ENCODE data around the gene MEGF6. TPM values are rescaled to one million over a fixed set of nuclear protein-coding genes. Genes with fewer than 3 reads are reported as not detected.

The MEGF6 gene
- total and polyA plus RNA-seq, 7 donors = 0.67 to 5.5 (median 3.7) TPM

DNA sequence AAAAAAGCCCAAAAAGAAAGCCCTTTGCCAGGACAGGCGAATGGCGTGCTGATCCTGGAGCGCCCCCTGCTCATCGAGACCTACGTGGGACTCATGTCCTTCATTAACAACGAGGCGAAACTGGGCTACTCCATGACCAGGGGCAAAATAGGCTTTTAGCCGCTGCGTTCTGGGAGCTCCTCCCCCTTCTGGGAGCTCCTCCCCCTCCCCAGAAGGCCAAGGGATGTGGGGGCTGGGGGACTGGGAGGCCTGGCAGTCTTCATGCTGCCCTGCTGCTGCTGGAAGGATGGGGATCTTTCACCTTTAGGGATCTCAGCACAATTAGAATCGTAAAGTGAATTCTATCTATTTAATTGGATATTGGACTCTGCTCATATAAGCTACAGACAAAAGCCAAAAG lies 17.1 kb upstream of the MEGF6 start:
- H3K4me3 ChIP-seq = no peak overlapping the region
- DNase-seq (no peak), ATAC-seq (no peak)
- intact Hi-C loops (cut with DNase I) = no loop called here
- peaks cover 11 to 73% of the 10 kb centered on the region in 2 donors for H3K36me3 ChIP-seq (ENCODE audit: insufficient read depth in 1 of 2, low read depth in 1 of 2)
- no peaks in the 10 kb centered on the region for H3K9me3 ChIP-seq
- WGBS, 3 donors = 83 to 86% (median 83%) methylated on average over 10 of the region's 10 CpGs
- peaks cover 12% of the 10 kb centered on the region for H3K4me1 ChIP-seq
- no peak overlapping the region for H3K27ac ChIP-seq
- TF ChIP-seq, protein P1, sequence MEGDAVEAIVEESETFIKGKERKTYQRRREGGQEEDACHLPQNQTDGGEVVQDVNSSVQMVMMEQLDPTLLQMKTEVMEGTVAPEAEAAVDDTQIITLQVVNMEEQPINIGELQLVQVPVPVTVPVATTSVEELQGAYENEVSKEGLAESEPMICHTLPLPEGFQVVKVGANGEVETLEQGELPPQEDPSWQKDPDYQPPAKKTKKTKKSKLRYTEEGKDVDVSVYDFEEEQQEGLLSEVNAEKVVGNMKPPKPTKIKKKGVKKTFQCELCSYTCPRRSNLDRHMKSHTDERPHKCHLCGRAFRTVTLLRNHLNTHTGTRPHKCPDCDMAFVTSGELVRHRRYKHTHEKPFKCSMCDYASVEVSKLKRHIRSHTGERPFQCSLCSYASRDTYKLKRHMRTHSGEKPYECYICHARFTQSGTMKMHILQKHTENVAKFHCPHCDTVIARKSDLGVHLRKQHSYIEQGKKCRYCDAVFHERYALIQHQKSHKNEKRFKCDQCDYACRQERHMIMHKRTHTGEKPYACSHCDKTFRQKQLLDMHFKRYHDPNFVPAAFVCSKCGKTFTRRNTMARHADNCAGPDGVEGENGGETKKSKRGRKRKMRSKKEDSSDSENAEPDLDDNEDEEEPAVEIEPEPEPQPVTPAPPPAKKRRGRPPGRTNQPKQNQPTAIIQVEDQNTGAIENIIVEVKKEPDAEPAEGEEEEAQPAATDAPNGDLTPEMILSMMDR (IDR thresholded peaks at IDR 0.05) = no peak
- no peaks in the 10 kb centered on the region for H3K27me3 ChIP-seq (ENCODE audit: insufficient read depth in 3 of 3, low read length in 2 of 3)

DNA sequence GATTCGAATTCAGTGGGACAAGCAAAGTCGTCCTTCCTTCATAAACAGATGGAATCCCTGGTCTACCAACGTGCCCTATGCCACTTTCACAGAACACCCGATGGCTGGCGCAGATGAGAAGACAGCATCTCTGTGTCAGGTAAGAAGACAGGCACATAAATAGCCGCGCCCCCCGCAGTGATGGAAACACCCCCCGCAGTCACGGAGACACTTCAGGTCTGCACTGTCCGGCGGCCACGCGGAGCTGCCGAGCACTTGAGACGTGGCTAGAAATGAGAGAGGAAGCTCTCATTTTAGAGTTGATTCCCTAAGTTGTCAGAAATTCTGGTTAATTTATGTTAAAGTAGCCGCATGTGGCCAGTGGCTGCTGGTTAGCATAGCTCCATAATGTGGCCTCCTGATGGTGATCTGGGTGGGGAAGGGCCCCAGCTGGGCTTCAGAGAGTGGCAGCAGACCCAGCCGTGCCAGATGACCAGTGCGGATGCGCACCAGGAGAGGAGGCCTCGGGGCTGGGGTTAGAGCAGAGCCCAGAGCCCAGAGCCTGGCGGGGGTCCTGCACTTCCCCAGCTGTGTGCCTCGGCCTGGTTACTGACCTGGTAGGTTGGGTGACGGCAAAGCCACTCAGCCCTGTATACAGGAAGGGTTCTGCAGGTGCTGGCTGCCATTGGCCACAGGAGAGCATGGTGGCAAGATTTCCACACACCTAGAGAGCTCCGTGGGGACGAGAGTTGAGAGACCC lies 16.4 kb upstream of the MEGF6 start:
- ATAC-seq (no peak), DNase-seq (peak in 1 of 2 donors; percentile 40)
- TF ChIP-seq, protein P1 (IDR thresholded peaks at IDR 0.05) = no peak
- peaks cover 16% of the 10 kb centered on the region for H3K4me1 ChIP-seq
- H3K9me3 ChIP-seq = no peaks in the 10 kb centered on the region
- intact Hi-C loops (cut with DNase I) = no loop called here
- H3K36me3 ChIP-seq (ENCODE audit: insufficient read depth in 1 of 2, low read depth in 1 of 2) = peaks cover 11 to 65% of the 10 kb centered on the region in 2 donors
- H3K27me3 ChIP-seq (ENCODE audit: insufficient read depth in 3 of 3, low read length in 2 of 3) = no peaks in the 10 kb centered on the region
- 90 to 92% (median 91%) methylated on average over 26 of the region's 26 CpGs for WGBS, 3 donors
- no peak overlapping the region for H3K27ac ChIP-seq
- no peak overlapping the region for H3K4me3 ChIP-seq

DNA sequence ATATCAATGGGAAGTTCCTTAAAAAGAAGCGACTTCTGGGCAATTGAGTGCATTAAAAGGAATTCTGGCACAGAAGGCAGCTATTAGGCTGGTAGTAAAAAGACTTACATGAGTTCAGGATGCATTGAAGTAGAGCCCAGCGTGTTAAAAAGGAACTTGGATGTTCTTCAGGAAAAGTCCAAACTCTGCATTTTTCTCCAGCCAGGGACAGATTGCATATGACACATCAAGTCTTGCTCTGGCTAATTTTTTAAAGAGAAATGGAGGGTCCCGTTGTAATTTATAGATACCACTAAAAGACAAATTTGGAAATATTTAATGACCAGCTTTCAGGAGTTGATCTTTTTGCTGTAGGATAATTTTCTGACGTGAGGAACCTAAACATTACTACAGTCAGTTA lies 14.7 kb upstream of the MEGF6 start:
- peak overlapping the region; percentile 88 for H3K4me3 ChIP-seq
- peak overlapping the region; percentile 85 for H3K27ac ChIP-seq
- H3K27me3 ChIP-seq (ENCODE audit: insufficient read depth in 3 of 3, low read length in 2 of 3) = no peaks in the 10 kb centered on the region
- whole genome bisulfite sequencing, 3 donors = 74 to 80% (median 78%) methylated on average over 4 of the region's 4 CpGs
- TF ChIP-seq, protein P1 (IDR thresholded peaks at IDR 0.05) = no peak
- intact Hi-C loops (cut with DNase I) = no loop called here
- DNase-seq (no peak), ATAC-seq (no peak)
- no peaks in the 10 kb centered on the region for H3K9me3 ChIP-seq
- H3K36me3 ChIP-seq (ENCODE audit: insufficient read depth in 1 of 2, low read depth in 1 of 2) = peaks cover 11 to 50% of the 10 kb centered on the region in 2 donors
- peaks cover 16% of the 10 kb centered on the region for H3K4me1 ChIP-seq

DNA sequence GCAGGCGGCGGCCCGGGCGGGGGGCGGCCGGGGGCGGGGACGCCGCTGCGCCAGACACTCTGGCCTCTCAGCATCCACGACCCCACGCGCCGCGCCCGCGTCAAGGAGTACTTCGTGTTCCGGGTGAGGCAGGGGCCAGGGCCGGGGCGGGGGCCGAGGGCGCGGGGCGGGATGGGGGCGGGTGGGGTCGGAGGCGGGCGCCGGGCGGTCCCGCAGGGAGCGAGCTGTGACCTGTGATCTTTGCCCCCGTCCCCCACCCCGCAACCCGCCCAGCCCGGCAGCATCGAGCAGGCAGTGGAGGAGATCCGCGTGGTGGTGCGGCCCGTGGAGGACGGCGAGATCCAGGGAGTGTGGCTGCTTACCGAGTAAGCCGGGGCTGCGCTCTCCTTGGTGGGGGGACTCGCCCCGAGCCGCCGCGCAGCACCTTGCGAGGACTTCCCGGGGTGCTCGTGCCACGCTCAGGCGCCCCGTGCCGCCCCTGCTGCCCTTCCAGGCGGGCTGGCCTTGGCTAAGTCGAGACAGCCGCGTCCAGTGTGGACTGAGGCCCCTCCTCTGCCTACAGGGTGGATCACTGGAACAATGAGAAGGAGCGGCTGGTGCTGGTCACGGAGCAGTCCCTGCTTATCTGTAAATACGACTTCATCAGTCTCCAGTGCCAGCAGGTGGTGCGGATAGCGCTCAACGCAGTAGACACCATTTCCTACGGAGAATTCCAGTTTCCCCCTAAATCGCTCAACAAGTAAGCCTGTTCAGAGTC lies 14.0 kb upstream of the MEGF6 start:
- H3K4me1 ChIP-seq = peaks cover 16% of the 10 kb centered on the region
- H3K9me3 ChIP-seq = no peaks in the 10 kb centered on the region
- 2 to 4% (median 3%) methylated on average over 39 to 71 of the region's 71 CpGs for WGBS, 3 donors
- intact Hi-C loops (cut with DNase I) = no loop called here
- TF ChIP-seq, protein P1 (IDR thresholded peaks at IDR 0.05) = no peak
- H3K27ac ChIP-seq = peak overlapping the region; percentile 85
- ATAC-seq (peak in 1 of 4 donors; percentile 3), DNase-seq (peak in 1 of 2 donors; percentile 33)
- peaks cover 11 to 43% of the 10 kb centered on the region in 2 donors for H3K36me3 ChIP-seq (ENCODE audit: insufficient read depth in 1 of 2, low read depth in 1 of 2)
- H3K4me3 ChIP-seq = peak overlapping the region; percentile 88
- H3K27me3 ChIP-seq (ENCODE audit: insufficient read depth in 3 of 3, low read length in 2 of 3) = no peaks in the 10 kb centered on the region
